Measurements from ENCODE around the gene ZNF783.

GRCh38 chr7:149329265-149329664, 67.3 kb downstream of the ZNF783 start:
- TF ChIP-seq, protein P1, sequence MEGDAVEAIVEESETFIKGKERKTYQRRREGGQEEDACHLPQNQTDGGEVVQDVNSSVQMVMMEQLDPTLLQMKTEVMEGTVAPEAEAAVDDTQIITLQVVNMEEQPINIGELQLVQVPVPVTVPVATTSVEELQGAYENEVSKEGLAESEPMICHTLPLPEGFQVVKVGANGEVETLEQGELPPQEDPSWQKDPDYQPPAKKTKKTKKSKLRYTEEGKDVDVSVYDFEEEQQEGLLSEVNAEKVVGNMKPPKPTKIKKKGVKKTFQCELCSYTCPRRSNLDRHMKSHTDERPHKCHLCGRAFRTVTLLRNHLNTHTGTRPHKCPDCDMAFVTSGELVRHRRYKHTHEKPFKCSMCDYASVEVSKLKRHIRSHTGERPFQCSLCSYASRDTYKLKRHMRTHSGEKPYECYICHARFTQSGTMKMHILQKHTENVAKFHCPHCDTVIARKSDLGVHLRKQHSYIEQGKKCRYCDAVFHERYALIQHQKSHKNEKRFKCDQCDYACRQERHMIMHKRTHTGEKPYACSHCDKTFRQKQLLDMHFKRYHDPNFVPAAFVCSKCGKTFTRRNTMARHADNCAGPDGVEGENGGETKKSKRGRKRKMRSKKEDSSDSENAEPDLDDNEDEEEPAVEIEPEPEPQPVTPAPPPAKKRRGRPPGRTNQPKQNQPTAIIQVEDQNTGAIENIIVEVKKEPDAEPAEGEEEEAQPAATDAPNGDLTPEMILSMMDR (conservative IDR thresholded peaks at IDR 0.05): no peak
- no peak for TF ChIP-seq ZFX (IDR thresholded peaks at IDR 0.05)
